NOMO-1 treated with DMSO at 0.1 percent for 48 hours (cell line): ENCODE measurements around the gene NLGN1.

Source experiments
- DNase-seq: peaks from one replicate; lab custom pipeline; 2025; ENCODE audit not compliant: unreplicated experiment; lab: John Stamatoyannopoulos, UW

NLGN1 gene

GRCh38 chr3:174247687-174248152 is 850.2 kb downstream of the NLGN1 start:
- DNase-seq, result no peak

GRCh38 chr3:174251681-174252080 is 854.1 kb downstream of the NLGN1 start:
- no peak for DNase-seq

GRCh38 chr3:174253196-174253823 is 855.8 kb downstream of the NLGN1 start:
- no peak for DNase-seq

- DNase-seq, result no peak
Measured at GRCh38 chr3:174253940-174254339, 856.4 kb downstream of the NLGN1 start.

- no peak for DNase-seq
Measured at GRCh38 chr3:174255454-174255853, 857.9 kb downstream of the NLGN1 start.

GRCh38 chr3:174266476-174266875 is 868.9 kb downstream of the NLGN1 start:
- DNase-seq, result no peak

GRCh38 chr3:174268061-174268460 is 870.5 kb downstream of the NLGN1 start:
- no peak for DNase-seq

GRCh38 chr3:174268586-174268985 is 871.0 kb downstream of the NLGN1 start:
- no peak for DNase-seq

GRCh38 chr3:174270841-174271240 is 873.3 kb downstream of the NLGN1 start:
- DNase-seq, result no peak

GRCh38 chr3:174275336-174275735 is 877.8 kb downstream of the NLGN1 start:
- DNase-seq, result no peak

GRCh38 chr3:174276826-174277225 is 879.3 kb downstream of the NLGN1 start:
- no peak for DNase-seq

GRCh38 chr3:174278094-174278493 is 880.5 kb downstream of the NLGN1 start:
- DNase-seq, result no peak

- DNase-seq, result no peak
Measured at GRCh38 chr3:174280186-174280585, 882.6 kb downstream of the NLGN1 start.

- DNase-seq, result no peak
Measured at GRCh38 chr3:174285242-174285864, 887.8 kb downstream of the NLGN1 start.

GRCh38 chr3:174287705-174288104 is 890.2 kb downstream of the NLGN1 start:
- DNase-seq, result no peak

GRCh38 chr3:174294616-174295015 is 897.1 kb downstream of the NLGN1 start:
- DNase-seq, result no peak

GRCh38 chr3:174295306-174296092 is 898.0 kb downstream of the NLGN1 start:
- DNase-seq, result no peak

GRCh38 chr3:174302746-174303315 is 905.3 kb downstream of the NLGN1 start:
- DNase-seq, result no peak

GRCh38 chr3:174303907-174304560 is 906.5 kb downstream of the NLGN1 start:
- no peak for DNase-seq

- DNase-seq, result no peak
Measured at GRCh38 chr3:174308736-174309135, 911.2 kb downstream of the NLGN1 start.

- DNase-seq, result no peak
Measured at GRCh38 chr3:174310475-174310983, 913.0 kb downstream of the NLGN1 start.
